HepG2 (cell line): ENCODE measurements around the gene HNRNPUL2. TPM values are rescaled to one million over a fixed set of nuclear protein-coding genes. Genes with fewer than 3 reads are reported as not detected.
A peak's percentile ranks its signal among the peaks of the same experiment; 100 is the strongest.

Source experiments
- ARNT ChIP-seq: fragments of 450-650 bp; IDR thresholded peaks from 2 replicates; pipeline ENCODE4 v1.6.1; 2017
- FOXM1 ChIP-seq: sonication (generic); formaldehyde crosslinking; IDR thresholded peaks from 2 replicates; pipeline ENCODE4 v1.5.0; 2020; ENCODE audit warnings: missing genetic modification reagents
- GPN1 ChIP-seq: sonication (generic); formaldehyde crosslinking; IDR thresholded peaks from 2 replicates; pipeline ENCODE4 v1.5.1; 2020; ENCODE audit warnings: missing genetic modification reagents, borderline replicate concordance
- HES4 ChIP-seq: sonication (generic); formaldehyde crosslinking; IDR thresholded peaks from 2 replicates; pipeline ENCODE4 v1.9.0; 2021; ENCODE audit warnings: mild to moderate bottlenecking, missing genetic modification reagents, borderline replicate concordance
- HOXA3 ChIP-seq: sonication (generic); formaldehyde crosslinking; IDR thresholded peaks from 2 replicates; pipeline ENCODE4 v1.5.0; 2020; ENCODE audit warnings: missing genetic modification reagents
- KLF16 ChIP-seq, 2 experiments: sonication (generic) in 1 of 2; formaldehyde crosslinking in 1 of 2; IDR thresholded peaks; 2 replicates each; pipeline versions ENCODE4 v1.6.1 to v1.8.0; 2016 to 2023; ENCODE audit warnings: missing genetic modification reagents in 2 of 2, missing compliant biosample characterization in 1 of 2
- NCOA1 ChIP-seq: sonication (generic); formaldehyde crosslinking; IDR thresholded peaks from 2 replicates; pipeline ENCODE4 v1.9.0; 2021; ENCODE audit warnings: missing genetic modification reagents
- NR3C1 ChIP-seq: sonication (generic); formaldehyde crosslinking; IDR thresholded peaks from 2 replicates; pipeline ENCODE4 v1.4.0; 2020; ENCODE audit warnings: missing genetic modification reagents
- PHF8 ChIP-seq: sonication (generic); formaldehyde crosslinking; IDR thresholded peaks from 2 replicates; pipeline ENCODE4 v1.5.0; 2020; ENCODE audit warnings: missing genetic modification reagents
- RXRA ChIP-seq: sonication (generic); formaldehyde crosslinking; IDR thresholded peaks from 2 replicates; pipeline ENCODE4 v1.5.1; 2020; ENCODE audit warnings: missing genetic modification reagents
- SALL2 ChIP-seq: sonication (generic); formaldehyde crosslinking; IDR thresholded peaks from 2 replicates; pipeline ENCODE4 v1.8.1; 2023; ENCODE audit warnings: mild to moderate bottlenecking, missing genetic modification reagents, inconsistent platforms
- SIX1 ChIP-seq: sonication (generic); formaldehyde crosslinking; IDR thresholded peaks from 2 replicates; pipeline ENCODE4 v1.4.0; 2020; ENCODE audit warnings: missing genetic modification reagents, borderline replicate concordance
- ZNF337 ChIP-seq: sonication (generic); formaldehyde crosslinking; IDR thresholded peaks from 2 replicates; pipeline ENCODE4 v1.5.1; 2020; ENCODE audit warnings: missing genetic modification reagents, low read depth, mild to moderate bottlenecking, borderline replicate concordance
- ZNF430 ChIP-seq: sonication (generic); formaldehyde crosslinking; IDR thresholded peaks from 2 replicates; pipeline ENCODE4 v1.9.0; 2021; ENCODE audit warnings: mild to moderate bottlenecking, missing genetic modification reagents
- ZNF460 ChIP-seq: sonication (generic); formaldehyde crosslinking; IDR thresholded peaks from 2 replicates; pipeline ENCODE4 v1.5.1; 2020; ENCODE audit warnings: missing genetic modification reagents, mild to moderate bottlenecking, borderline replicate concordance
- ZNF543 ChIP-seq: sonication (generic); formaldehyde crosslinking; IDR thresholded peaks from 2 replicates; pipeline ENCODE4 v1.4.0; 2020; ENCODE audit warnings: mild to moderate bottlenecking, missing genetic modification reagents
- ZNF850 ChIP-seq: sonication (generic); formaldehyde crosslinking; conservative IDR thresholded peaks from 2 replicates; pipeline ENCODE4 v1.9.0; 2021; ENCODE audit warnings: mild to moderate bottlenecking, missing genetic modification reagents
- polyA plus RNA-seq, 8 experiments: library from polyadenylated mRNA; depleted of rRNA in 3 of 8; stranded (reverse) in 7 of 8; unstranded in 1 of 8; fragments of >200 nt; fragmentation: Illumina TruSeq in 4 of 8; extraction: Trizol in 4 of 8; gene quantifications; 2 replicates each; pipeline versions ENCODE4 v1.2.1 to v1.2.3, GENCODE V29; 2011 to 2016; ENCODE audit warnings: low read depth in 4 of 8, missing spikeins in 1 of 8, mixed read lengths in 1 of 8; ENCODE audit not compliant: insufficient read depth in 1 of 8
- total RNA-seq, 5 experiments: library from RNA; depleted of rRNA; stranded (reverse); fragments of >200 nt; fragmentation: Illumina TruSeq; extraction: Trizol; gene quantifications; 2 replicates each; pipeline ENCODE4 v1.2.3, GENCODE V29; 2016; ENCODE audit warnings: low read depth in 1 of 5
- TF ChIP-seq, protein P1 (sequence below): sonication (generic); formaldehyde crosslinking; IDR thresholded peaks from 2 replicates; pipeline ENCODE4 v1.4.0; 2020; ENCODE audit warnings: missing genetic modification reagents
- TF ChIP-seq, protein P2 (sequence below): sonication (generic); formaldehyde crosslinking; IDR thresholded peaks from 2 replicates; pipeline ENCODE4 v1.9.0; 2021; ENCODE audit warnings: missing genetic modification reagents, mild to moderate bottlenecking, borderline replicate concordance
- TF ChIP-seq, protein P3 (sequence below): sonication (generic); formaldehyde crosslinking; IDR thresholded peaks from 2 replicates; pipeline ENCODE4 v1.5.0; 2020; ENCODE audit warnings: mild to moderate bottlenecking, missing genetic modification reagents
- TF ChIP-seq, protein P4 (sequence below): sonication (generic); formaldehyde crosslinking; IDR thresholded peaks from 2 replicates; pipeline ENCODE4 v1.5.0; 2020; ENCODE audit warnings: mild to moderate bottlenecking, missing genetic modification reagents, borderline replicate concordance
- TF ChIP-seq, protein P5 (sequence below): sonication (generic); formaldehyde crosslinking; IDR thresholded peaks from 2 replicates; pipeline ENCODE4 v1.5.0; 2020; ENCODE audit warnings: mild to moderate bottlenecking, low read depth, missing genetic modification reagents, borderline replicate concordance

Gene HNRNPUL2
- total and polyA plus RNA-seq, 2 of the 13 experiments (the other 11 are each of a cell fraction or from before 2014, with no cell fraction given) = 8.4 to 9.6 TPM

DNA sequence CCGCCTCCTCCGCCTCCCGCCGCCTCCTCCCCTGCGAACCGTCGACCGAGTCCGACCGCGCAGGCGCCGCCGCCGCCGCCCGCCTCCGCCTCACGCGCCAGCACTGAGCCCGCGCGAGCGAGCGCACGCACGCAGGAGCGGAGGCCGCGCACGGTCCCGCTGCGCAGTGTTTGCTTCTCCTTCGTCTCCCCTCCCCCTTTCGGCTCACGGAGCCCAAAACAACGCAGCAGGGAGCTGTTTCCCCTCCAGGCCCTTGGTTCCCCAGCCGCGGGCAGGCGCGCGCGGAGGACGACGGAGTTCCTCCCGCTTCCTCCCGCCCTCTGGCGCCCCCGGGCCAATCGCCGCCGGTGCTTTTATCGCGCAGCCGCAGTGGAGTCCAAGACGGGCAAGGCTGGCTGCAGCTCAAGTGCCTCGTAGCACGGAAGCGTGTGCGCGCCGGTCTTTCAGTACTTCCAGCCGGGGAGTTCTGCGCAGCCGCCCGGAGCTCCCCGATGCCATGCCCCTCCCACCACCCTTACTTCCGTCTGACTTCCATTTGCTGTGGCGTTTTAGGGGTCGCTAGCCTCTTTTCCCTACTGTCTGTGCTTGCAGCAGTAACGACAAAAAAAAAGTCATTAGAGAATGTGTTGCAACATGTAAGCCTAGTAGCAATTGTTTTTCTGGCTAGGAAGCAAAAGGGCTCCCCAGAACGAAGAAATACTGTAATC lies at the start of gene HNRNPUL2 (continued):
- TF ChIP-seq, protein P1, sequence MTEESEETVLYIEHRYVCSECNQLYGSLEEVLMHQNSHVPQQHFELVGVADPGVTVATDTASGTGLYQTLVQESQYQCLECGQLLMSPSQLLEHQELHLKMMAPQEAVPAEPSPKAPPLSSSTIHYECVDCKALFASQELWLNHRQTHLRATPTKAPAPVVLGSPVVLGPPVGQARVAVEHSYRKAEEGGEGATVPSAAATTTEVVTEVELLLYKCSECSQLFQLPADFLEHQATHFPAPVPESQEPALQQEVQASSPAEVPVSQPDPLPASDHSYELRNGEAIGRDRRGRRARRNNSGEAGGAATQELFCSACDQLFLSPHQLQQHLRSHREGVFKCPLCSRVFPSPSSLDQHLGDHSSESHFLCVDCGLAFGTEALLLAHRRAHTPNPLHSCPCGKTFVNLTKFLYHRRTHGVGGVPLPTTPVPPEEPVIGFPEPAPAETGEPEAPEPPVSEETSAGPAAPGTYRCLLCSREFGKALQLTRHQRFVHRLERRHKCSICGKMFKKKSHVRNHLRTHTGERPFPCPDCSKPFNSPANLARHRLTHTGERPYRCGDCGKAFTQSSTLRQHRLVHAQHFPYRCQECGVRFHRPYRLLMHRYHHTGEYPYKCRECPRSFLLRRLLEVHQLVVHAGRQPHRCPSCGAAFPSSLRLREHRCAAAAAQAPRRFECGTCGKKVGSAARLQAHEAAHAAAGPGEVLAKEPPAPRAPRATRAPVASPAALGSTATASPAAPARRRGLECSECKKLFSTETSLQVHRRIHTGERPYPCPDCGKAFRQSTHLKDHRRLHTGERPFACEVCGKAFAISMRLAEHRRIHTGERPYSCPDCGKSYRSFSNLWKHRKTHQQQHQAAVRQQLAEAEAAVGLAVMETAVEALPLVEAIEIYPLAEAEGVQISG (CRISPR knock-in tag) = peak; percentile 88
- TF ChIP-seq HES4 (CRISPR knock-in tag) = peak; percentile 99
- TF ChIP-seq FOXM1 (CRISPR knock-in tag) = peak; percentile 83; the same call in 1 of the 2 replicates
- TF ChIP-seq KLF16 (CRISPR knock-in tag; IDR thresholded peaks at IDR 0.05) = peak in 1 of 2 experiments; percentile 70; a peak in 2 of 4 replicates
- TF ChIP-seq ZNF460 (CRISPR knock-in tag) = no peak
- TF ChIP-seq, protein P2, sequence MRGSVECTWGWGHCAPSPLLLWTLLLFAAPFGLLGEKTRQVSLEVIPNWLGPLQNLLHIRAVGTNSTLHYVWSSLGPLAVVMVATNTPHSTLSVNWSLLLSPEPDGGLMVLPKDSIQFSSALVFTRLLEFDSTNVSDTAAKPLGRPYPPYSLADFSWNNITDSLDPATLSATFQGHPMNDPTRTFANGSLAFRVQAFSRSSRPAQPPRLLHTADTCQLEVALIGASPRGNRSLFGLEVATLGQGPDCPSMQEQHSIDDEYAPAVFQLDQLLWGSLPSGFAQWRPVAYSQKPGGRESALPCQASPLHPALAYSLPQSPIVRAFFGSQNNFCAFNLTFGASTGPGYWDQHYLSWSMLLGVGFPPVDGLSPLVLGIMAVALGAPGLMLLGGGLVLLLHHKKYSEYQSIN = peak; percentile 68; the same call in 1 of the 2 replicates
- peak; percentile 82 for TF ChIP-seq ZNF430 (CRISPR knock-in tag)
- TF ChIP-seq ZNF337 (CRISPR knock-in tag) = no peak; the same call in 1 of the 2 replicates
- TF ChIP-seq HOXA3 (CRISPR knock-in tag) = peak; percentile 87
- no peak for TF ChIP-seq ZNF850
- peak; percentile 85; the same call in 1 of the 2 replicates for TF ChIP-seq ZNF543 (CRISPR knock-in tag)
- peak; percentile 83 for TF ChIP-seq PHF8 (CRISPR knock-in tag)
- TF ChIP-seq, protein P3, sequence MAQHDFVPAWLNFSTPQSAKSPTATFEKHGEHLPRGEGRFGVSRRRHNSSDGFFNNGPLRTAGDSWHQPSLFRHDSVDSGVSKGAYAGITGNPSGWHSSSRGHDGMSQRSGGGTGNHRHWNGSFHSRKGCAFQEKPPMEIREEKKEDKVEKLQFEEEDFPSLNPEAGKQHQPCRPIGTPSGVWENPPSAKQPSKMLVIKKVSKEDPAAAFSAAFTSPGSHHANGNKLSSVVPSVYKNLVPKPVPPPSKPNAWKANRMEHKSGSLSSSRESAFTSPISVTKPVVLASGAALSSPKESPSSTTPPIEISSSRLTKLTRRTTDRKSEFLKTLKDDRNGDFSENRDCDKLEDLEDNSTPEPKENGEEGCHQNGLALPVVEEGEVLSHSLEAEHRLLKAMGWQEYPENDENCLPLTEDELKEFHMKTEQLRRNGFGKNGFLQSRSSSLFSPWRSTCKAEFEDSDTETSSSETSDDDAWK = no peak
- no peak for TF ChIP-seq SIX1 (CRISPR knock-in tag)
- TF ChIP-seq NCOA1 (CRISPR knock-in tag) = no peak
- no peak for TF ChIP-seq NR3C1 (CRISPR knock-in tag)
- TF ChIP-seq, protein P4, sequence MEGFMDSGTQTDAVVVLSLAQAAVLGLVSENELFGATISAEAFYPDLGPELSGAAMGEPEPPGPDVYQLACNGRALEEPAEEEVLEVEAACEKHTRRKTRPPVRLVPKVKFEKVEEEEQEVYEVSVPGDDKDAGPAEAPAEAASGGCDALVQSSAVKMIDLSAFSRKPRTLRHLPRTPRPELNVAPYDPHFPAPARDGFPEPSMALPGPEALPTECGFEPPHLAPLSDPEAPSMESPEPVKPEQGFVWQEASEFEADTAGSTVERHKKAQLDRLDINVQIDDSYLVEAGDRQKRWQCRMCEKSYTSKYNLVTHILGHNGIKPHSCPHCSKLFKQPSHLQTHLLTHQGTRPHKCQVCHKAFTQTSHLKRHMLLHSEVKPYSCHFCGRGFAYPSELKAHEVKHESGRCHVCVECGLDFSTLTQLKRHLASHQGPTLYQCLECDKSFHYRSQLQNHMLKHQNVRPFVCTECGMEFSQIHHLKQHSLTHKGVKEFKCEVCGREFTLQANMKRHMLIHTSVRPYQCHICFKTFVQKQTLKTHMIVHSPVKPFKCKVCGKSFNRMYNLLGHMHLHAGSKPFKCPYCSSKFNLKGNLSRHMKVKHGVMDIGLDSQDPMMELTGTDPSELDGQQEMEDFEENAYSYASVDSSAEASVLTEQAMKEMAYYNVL = peak; percentile 26; the same call in 1 of the 2 replicates
- TF ChIP-seq, protein P5, sequence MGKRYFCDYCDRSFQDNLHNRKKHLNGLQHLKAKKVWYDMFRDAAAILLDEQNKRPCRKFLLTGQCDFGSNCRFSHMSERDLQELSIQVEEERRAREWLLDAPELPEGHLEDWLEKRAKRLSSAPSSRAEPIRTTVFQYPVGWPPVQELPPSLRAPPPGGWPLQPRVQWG (CRISPR knock-in tag) = no peak
- 0 out of 2 replicates have a peak, but pooled peaks have one; percentile 17 for TF ChIP-seq GPN1 (CRISPR knock-in tag)
- peak; percentile 67; the same call in 1 of the 2 replicates for TF ChIP-seq RXRA (CRISPR knock-in tag)
- TF ChIP-seq SALL2 (CRISPR knock-in tag) = peak; percentile 99
- TF ChIP-seq ARNT = no peak
